ENCODE data around the gene SLC12A6.
"Not testable (repeated sequence)": the region's sequence is repeated elsewhere in the genome, so short reads cannot be mapped to it uniquely, and the experiment has no call there.

SLC12A6 gene

GRCh38 chr15:34352996-34353395, 15.4 kb upstream of the SLC12A6 start:
- not testable (repeated sequence) for H3K27me3 ChIP-seq (ENCODE audit: insufficient read depth, low read length); H3K4me2 ChIP-seq (ENCODE audit: low read length); H3K18ac ChIP-seq (ENCODE audit: low read length); H2BK120ac ChIP-seq (ENCODE audit: insufficient read depth, low read length, poor library complexity); H3K23ac ChIP-seq (ENCODE audit: low read length); H2AK5ac ChIP-seq (ENCODE audit: low read length); H3K4me1 ChIP-seq (ENCODE audit: control insufficient read depth in 1 of 2, insufficient read depth in 2 of 2, low read length in 2 of 2); H2AFZ ChIP-seq (ENCODE audit: insufficient read depth, low read length, poor library complexity); H4K8ac ChIP-seq (ENCODE audit: low read depth, low read length); H4K12ac ChIP-seq (ENCODE audit: low read depth, low read length); H3K4me3 ChIP-seq (ENCODE audit: low read depth, low read length); H3K14ac ChIP-seq (ENCODE audit: low read length); H3K79me2 ChIP-seq (ENCODE audit: control insufficient read depth, insufficient read depth, low read length, poor library complexity); H4K91ac ChIP-seq (ENCODE audit: low read depth, low read length); DNase-seq; H3K79me1 ChIP-seq (ENCODE audit: low read length); H3K9ac ChIP-seq (ENCODE audit: low read length); H3K27ac ChIP-seq (ENCODE audit: low read depth, low read length); H2BK12ac ChIP-seq (ENCODE audit: low read length); H3K9me3 ChIP-seq (ENCODE audit: insufficient read depth, low read depth, low read length); H3K4ac ChIP-seq (ENCODE audit: low read depth, low read length); H2BK5ac ChIP-seq (ENCODE audit: low read depth, low read length, poor library complexity)
- no CpG with 5 or more reads among the region's 12 CpGs for WGBS (ENCODE audit: extremely low coverage, insufficient coverage, insufficient read length)
- H3K36me3 ChIP-seq (ENCODE audit: control insufficient read depth in 1 of 2, insufficient read depth in 2 of 2, low read length in 2 of 2): peaks cover 5 to 19% of the 10 kb centered on the region in 2 experiments

GRCh38 chr15:34349769-34350168, 12.2 kb upstream of the SLC12A6 start:
- Histone ChIP-seq H3K79me2 (ENCODE audit: control insufficient read depth, insufficient read depth, low read length, poor library complexity) (no peaks in the 10 kb centered on the region), H3K4ac (ENCODE audit: low read depth, low read length) (no peak overlapping the region), H4K8ac (ENCODE audit: low read depth, low read length) (no peak overlapping the region), H3K18ac (ENCODE audit: low read length) (no peak overlapping the region), H3K9me3 (ENCODE audit: insufficient read depth, low read depth, low read length) (no peaks in the 10 kb centered on the region), H2AK5ac (ENCODE audit: low read length) (no peak overlapping the region), H3K4me3 (ENCODE audit: low read depth, low read length) (no peak overlapping the region), H3K36me3 (ENCODE audit: control insufficient read depth in 1 of 2, insufficient read depth in 2 of 2, low read length in 2 of 2) (no peaks in the 10 kb centered on the region), H3K23ac (ENCODE audit: low read length) (no peak overlapping the region), H3K79me1 (ENCODE audit: low read length) (no peaks in the 10 kb centered on the region), H3K14ac (ENCODE audit: low read length) (no peak overlapping the region), H3K9ac (ENCODE audit: low read length) (no peak overlapping the region), H4K91ac (ENCODE audit: low read depth, low read length) (no peak overlapping the region), H2BK5ac (ENCODE audit: low read depth, low read length, poor library complexity) (no peak overlapping the region), H3K27ac (ENCODE audit: low read depth, low read length) (no peak overlapping the region), H2BK120ac (ENCODE audit: insufficient read depth, low read length, poor library complexity) (no peak overlapping the region), H4K12ac (ENCODE audit: low read depth, low read length) (no peak overlapping the region), H3K4me1 (ENCODE audit: control insufficient read depth in 1 of 2, insufficient read depth in 2 of 2, low read length in 2 of 2) (no peaks in the 10 kb centered on the region), H2AFZ (ENCODE audit: insufficient read depth, low read length, poor library complexity) (no peak overlapping the region), H3K27me3 (ENCODE audit: insufficient read depth, low read length) (no peaks in the 10 kb centered on the region), H3K4me2 (ENCODE audit: low read length) (no peak overlapping the region), H2BK12ac (ENCODE audit: low read length) (no peak overlapping the region)
- no CpG with 5 or more reads among the region's 4 CpGs for WGBS (ENCODE audit: extremely low coverage, insufficient coverage, insufficient read length)
- no peak for DNase-seq

- Histone ChIP-seq H4K91ac (ENCODE audit: low read depth, low read length) (no peak overlapping the region), H3K9ac (ENCODE audit: low read length) (no peak overlapping the region), H3K4me1 (ENCODE audit: control insufficient read depth in 1 of 2, insufficient read depth in 2 of 2, low read length in 2 of 2) (no peaks in the 10 kb centered on the region), H3K4me2 (ENCODE audit: low read length) (no peak overlapping the region), H4K12ac (ENCODE audit: low read depth, low read length) (no peak overlapping the region), H3K36me3 (ENCODE audit: control insufficient read depth in 1 of 2, insufficient read depth in 2 of 2, low read length in 2 of 2) (no peaks in the 10 kb centered on the region), H2BK12ac (ENCODE audit: low read length) (no peak overlapping the region), H2BK120ac (ENCODE audit: insufficient read depth, low read length, poor library complexity) (no peak overlapping the region), H2AK5ac (ENCODE audit: low read length) (no peak overlapping the region), H3K9me3 (ENCODE audit: insufficient read depth, low read depth, low read length) (no peaks in the 10 kb centered on the region), H4K8ac (ENCODE audit: low read depth, low read length) (no peak overlapping the region), H3K23ac (ENCODE audit: low read length) (no peak overlapping the region), H3K4me3 (ENCODE audit: low read depth, low read length) (no peak overlapping the region), H2BK5ac (ENCODE audit: low read depth, low read length, poor library complexity) (no peak overlapping the region), H2AFZ (ENCODE audit: insufficient read depth, low read length, poor library complexity) (no peak overlapping the region), H3K4ac (ENCODE audit: low read depth, low read length) (no peak overlapping the region), H3K79me2 (ENCODE audit: control insufficient read depth, insufficient read depth, low read length, poor library complexity) (no peaks in the 10 kb centered on the region), H3K27ac (ENCODE audit: low read depth, low read length) (no peak overlapping the region), H3K14ac (ENCODE audit: low read length) (no peak overlapping the region), H3K18ac (ENCODE audit: low read length) (no peak overlapping the region), H3K27me3 (ENCODE audit: insufficient read depth, low read length) (no peaks in the 10 kb centered on the region), H3K79me1 (ENCODE audit: low read length) (no peaks in the 10 kb centered on the region)
- no CpG with 5 or more reads among the region's 1 CpG for WGBS (ENCODE audit: extremely low coverage, insufficient coverage, insufficient read length)
- DNase-seq: no peak
Observed at GRCh38 chr15:34348735-34349300, 11.2 kb upstream of the SLC12A6 start.

GRCh38 chr15:34347951-34348638, 10.5 kb upstream of the SLC12A6 start:
- Histone ChIP-seq H3K4ac (ENCODE audit: low read depth, low read length) (no peak overlapping the region), H3K79me2 (ENCODE audit: control insufficient read depth, insufficient read depth, low read length, poor library complexity) (no peaks in the 10 kb centered on the region), H2BK120ac (ENCODE audit: insufficient read depth, low read length, poor library complexity) (no peak overlapping the region), H3K79me1 (ENCODE audit: low read length) (no peaks in the 10 kb centered on the region), H3K9ac (ENCODE audit: low read length) (no peak overlapping the region), H3K27ac (ENCODE audit: low read depth, low read length) (no peak overlapping the region), H3K4me3 (ENCODE audit: low read depth, low read length) (no peak overlapping the region), H3K14ac (ENCODE audit: low read length) (no peak overlapping the region), H2AK5ac (ENCODE audit: low read length) (no peak overlapping the region), H4K8ac (ENCODE audit: low read depth, low read length) (no peak overlapping the region), H3K4me2 (ENCODE audit: low read length) (no peak overlapping the region), H4K91ac (ENCODE audit: low read depth, low read length) (no peak overlapping the region), H3K23ac (ENCODE audit: low read length) (no peak overlapping the region), H2AFZ (ENCODE audit: insufficient read depth, low read length, poor library complexity) (no peak overlapping the region), H3K9me3 (ENCODE audit: insufficient read depth, low read depth, low read length) (no peaks in the 10 kb centered on the region), H3K18ac (ENCODE audit: low read length) (no peak overlapping the region), H3K36me3 (ENCODE audit: control insufficient read depth in 1 of 2, insufficient read depth in 2 of 2, low read length in 2 of 2) (no peaks in the 10 kb centered on the region), H3K27me3 (ENCODE audit: insufficient read depth, low read length) (no peaks in the 10 kb centered on the region), H2BK12ac (ENCODE audit: low read length) (no peak overlapping the region), H3K4me1 (ENCODE audit: control insufficient read depth in 1 of 2, insufficient read depth in 2 of 2, low read length in 2 of 2) (no peaks in the 10 kb centered on the region), H4K12ac (ENCODE audit: low read depth, low read length) (no peak overlapping the region), H2BK5ac (ENCODE audit: low read depth, low read length, poor library complexity) (no peak overlapping the region)
- no peak for DNase-seq
- no CpG with 5 or more reads among the region's 13 CpGs for WGBS (ENCODE audit: extremely low coverage, insufficient coverage, insufficient read length)
